Measurements from ENCODE around the gene SHOC2. TPM values are rescaled to one million over a fixed set of nuclear protein-coding genes. Genes with fewer than 3 reads are reported as not detected.

The SHOC2 gene
- polyA plus RNA-seq, 3 donors, result 13.9 to 69.9 (median 68.9) TPM

GRCh38 chr10:111037858-111038257 is 118.5 kb downstream of the SHOC2 start:
- peaks cover 0 to 3% of the 10 kb centered on the region in 2 donors for H3K36me3 Mint-ChIP-seq
- H3K27ac Mint-ChIP-seq, result no peak overlapping the region
- peaks cover 4% of the 10 kb centered on the region for H3K4me1 Mint-ChIP-seq
- Histone ChIP-seq H3K27ac (ENCODE audit: low read depth in 1 of 2, low read length in 2 of 2) (no peak overlapping the region), H2AFZ (ENCODE audit: insufficient read depth, low read depth, low read length, poor library complexity, severe bottlenecking) (no peak overlapping the region), H3K9ac (ENCODE audit: insufficient read depth, low read length, poor library complexity, severe bottlenecking) (no peak overlapping the region), H4K20me1 (ENCODE audit: insufficient read depth, low read length) (no peaks in the 10 kb centered on the region), H3K79me2 (ENCODE audit: insufficient read depth, low read length) (no peaks in the 10 kb centered on the region), H3K36me3 (replicated peaks in 1 of 2; ENCODE audit: control insufficient read depth in 1 of 2, insufficient read depth in 2 of 2, low read length in 2 of 2) (peaks cover 0 to 2% of the 10 kb centered on the region in 2 donors), H3K4me3 (replicated peaks in 1 of 3; ENCODE audit: low read depth in 2 of 3, low read length in 3 of 3) (no peak overlapping the region), H3K9me3 (replicated peaks in 1 of 2; ENCODE audit: control insufficient read depth in 1 of 2, insufficient read depth in 1 of 2, low read length in 2 of 2) (peaks cover 33 to 45% of the 10 kb centered on the region in 2 donors), H3K4me2 (replicated peaks; ENCODE audit: extremely low read depth, low read length, poor library complexity, severe bottlenecking) (no peak overlapping the region), H3K27me3 (ENCODE audit: control insufficient read depth in 2 of 2, insufficient read depth in 2 of 2, low read length in 2 of 2) (no peaks in the 10 kb centered on the region), H3K4me1 (ENCODE audit: control insufficient read depth in 1 of 2, insufficient read depth in 2 of 2, low read length in 2 of 2) (no peaks in the 10 kb centered on the region)
- H3K9me3 Mint-ChIP-seq, result peaks cover 24 to 53% (median 47%) of the 10 kb centered on the region in 7 donors
- H3K27me3 Mint-ChIP-seq (ENCODE audit: low read depth in 3 of 3), result no peaks in the 10 kb centered on the region
- intact Hi-C loops (cut with micrococcal nuclease), result no loop called here
- DNase-seq, result no peak
- H3K4me3 Mint-ChIP-seq, result no peak overlapping the region
- no peak for TF ChIP-seq CTCF (IDR thresholded peaks at IDR 0.05)

- no peak for TF ChIP-seq CTCF (IDR thresholded peaks at IDR 0.05)
- no peak overlapping the region for H3K4me3 Mint-ChIP-seq
- Histone ChIP-seq H3K9me3 (replicated peaks in 1 of 2; ENCODE audit: control insufficient read depth in 1 of 2, insufficient read depth in 1 of 2, low read length in 2 of 2) (peaks cover 30 to 48% of the 10 kb centered on the region in 2 donors), H3K4me2 (replicated peaks; ENCODE audit: extremely low read depth, low read length, poor library complexity, severe bottlenecking) (no peak overlapping the region), H3K36me3 (replicated peaks in 1 of 2; ENCODE audit: control insufficient read depth in 1 of 2, insufficient read depth in 2 of 2, low read length in 2 of 2) (no peaks in the 10 kb centered on the region), H4K20me1 (ENCODE audit: insufficient read depth, low read length) (no peaks in the 10 kb centered on the region), H3K4me1 (ENCODE audit: control insufficient read depth in 1 of 2, insufficient read depth in 2 of 2, low read length in 2 of 2) (no peaks in the 10 kb centered on the region), H3K27ac (ENCODE audit: low read depth in 1 of 2, low read length in 2 of 2) (no peak overlapping the region), H2AFZ (ENCODE audit: insufficient read depth, low read depth, low read length, poor library complexity, severe bottlenecking) (no peak overlapping the region), H3K9ac (ENCODE audit: insufficient read depth, low read length, poor library complexity, severe bottlenecking) (no peak overlapping the region), H3K79me2 (ENCODE audit: insufficient read depth, low read length) (no peaks in the 10 kb centered on the region), H3K27me3 (ENCODE audit: control insufficient read depth in 2 of 2, insufficient read depth in 2 of 2, low read length in 2 of 2) (no peaks in the 10 kb centered on the region), H3K4me3 (replicated peaks in 1 of 3; ENCODE audit: low read depth in 2 of 3, low read length in 3 of 3) (no peak overlapping the region)
- H3K36me3 Mint-ChIP-seq, result peaks cover 0 to 3% of the 10 kb centered on the region in 2 donors
- no peak for DNase-seq
- H3K4me1 Mint-ChIP-seq, result peaks cover 2% of the 10 kb centered on the region
- peaks cover 25 to 54% (median 45%) of the 10 kb centered on the region in 7 donors for H3K9me3 Mint-ChIP-seq
- no peak overlapping the region for H3K27ac Mint-ChIP-seq
- intact Hi-C loops (cut with micrococcal nuclease), result no loop called here
- no peaks in the 10 kb centered on the region for H3K27me3 Mint-ChIP-seq (ENCODE audit: low read depth in 3 of 3)
- no CpG with 5 or more reads among the region's 2 CpGs for WGBS (ENCODE audit: insufficient coverage)
Measured at GRCh38 chr10:111039522-111039921, 120.1 kb downstream of the SHOC2 start.
